Liver (tissue), 3 donors: ENCODE results near the gene LRPPRC.

Source experiments
- CTCF ChIP-seq: fragments of 150-350 bp; IDR thresholded peaks from 2 replicates; pipeline ENCODE4 v1.5.1; 2017; ENCODE audit warnings: improper control_type of control experiment, low read depth, low read length; ENCODE audit not compliant: missing input control
- FOXA1 ChIP-seq: IDR thresholded peaks from 2 replicates; pipeline ENCODE4 v1.6.1; 2016; ENCODE audit warnings: antibody characterized with exemption
- MAX ChIP-seq: IDR thresholded peaks from 2 replicates; pipeline ENCODE4 v1.6.1; 2016; ENCODE audit warnings: antibody characterized with exemption
- RAD21 ChIP-seq, 2 donors: IDR thresholded peaks; 2 replicates each; pipeline ENCODE4 v1.6.1; 2016; ENCODE audit warnings: antibody characterized with exemption in 2 of 2, mild to moderate bottlenecking in 2 of 2
- REST ChIP-seq: IDR thresholded peaks from 2 replicates; pipeline ENCODE4 v1.6.1; 2016; ENCODE audit warnings: antibody characterized with exemption, mild to moderate bottlenecking
- TAF1 ChIP-seq: conservative IDR thresholded peaks from 2 replicates; pipeline ENCODE4 v1.6.1; 2016; ENCODE audit warnings: antibody characterized with exemption, mild to moderate bottlenecking
- donor health status: healthy.
- donor health status: healthy.

GRCh38 chr2:43887176-43887575 lies 108.6 kb downstream of the LRPPRC start:
- TF ChIP-seq REST (no peak), CTCF (no peak), TAF1 (no peak), RAD21 (IDR thresholded peaks at IDR 0.05) (no peak), FOXA1 (no peak), MAX (no peak)
